Measurements from ENCODE around the gene LMOD1.
"Not testable (repeated sequence)": the region's sequence is repeated elsewhere in the genome, so short reads cannot be mapped to it uniquely, and the experiment has no call there.

The LMOD1 gene

DNA sequence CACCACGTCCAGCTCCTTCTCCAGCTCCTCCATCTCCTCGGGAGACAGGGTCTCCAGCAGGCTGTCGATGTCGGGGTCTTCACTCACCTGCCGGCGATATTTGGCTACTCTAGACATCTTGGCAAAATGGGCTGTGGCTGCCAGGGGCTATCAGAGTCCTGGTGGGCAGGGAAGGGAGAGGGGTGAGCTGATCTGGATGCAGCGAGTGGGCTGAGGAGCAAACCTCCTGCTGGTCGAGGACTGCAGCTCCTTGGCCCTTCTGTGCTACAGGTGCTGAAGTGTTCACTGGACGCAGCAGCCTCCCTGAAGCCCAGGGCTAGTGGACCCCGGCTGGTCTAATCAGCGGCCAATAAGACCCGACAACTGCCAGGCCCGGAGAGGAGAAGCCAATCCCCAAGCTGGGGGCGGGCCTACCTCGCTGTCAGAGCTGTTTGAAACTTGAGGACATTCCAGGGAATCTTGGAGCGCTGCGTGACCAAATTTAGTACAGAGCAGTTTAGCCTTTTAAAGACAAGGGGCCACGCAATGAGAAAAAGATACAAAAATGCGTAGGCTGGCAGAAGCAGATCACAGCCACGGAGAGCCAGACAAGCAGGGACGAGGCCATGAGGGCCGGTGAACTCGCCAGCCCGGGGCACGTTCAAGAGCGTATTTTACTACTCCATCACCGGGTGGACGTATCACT is at the start of gene LMOD1:
Gene LMOD1, minus strand, starts transcription at position 325 of the 685 bp plus-strand sequence. Its CDS starts 208 bp downstream, at position 117.
- DNase-seq = peak in 54 of 58 donors; percentile 10 to 78 (median 37)

DNA sequence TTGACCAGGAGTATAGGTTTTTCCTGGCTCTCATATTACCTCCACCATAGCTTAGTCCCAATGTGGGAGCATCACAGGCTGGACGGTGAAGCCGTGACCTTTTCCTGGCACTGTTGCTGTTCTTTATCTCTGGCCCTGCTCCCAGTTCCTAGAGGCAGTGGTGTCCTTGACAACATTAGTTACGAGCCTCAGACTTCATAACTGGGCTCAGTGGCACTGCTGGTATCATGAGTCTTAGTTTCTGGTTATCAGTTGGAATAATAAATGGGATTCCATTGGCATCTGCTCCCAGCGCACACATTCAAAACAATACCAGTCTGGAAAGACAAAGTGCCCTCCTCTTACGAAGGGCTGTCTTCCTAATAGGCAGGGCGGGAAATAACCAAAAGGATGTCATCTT is 44.1 kb upstream of the LMOD1 start:
- no peak for DNase-seq

DNA sequence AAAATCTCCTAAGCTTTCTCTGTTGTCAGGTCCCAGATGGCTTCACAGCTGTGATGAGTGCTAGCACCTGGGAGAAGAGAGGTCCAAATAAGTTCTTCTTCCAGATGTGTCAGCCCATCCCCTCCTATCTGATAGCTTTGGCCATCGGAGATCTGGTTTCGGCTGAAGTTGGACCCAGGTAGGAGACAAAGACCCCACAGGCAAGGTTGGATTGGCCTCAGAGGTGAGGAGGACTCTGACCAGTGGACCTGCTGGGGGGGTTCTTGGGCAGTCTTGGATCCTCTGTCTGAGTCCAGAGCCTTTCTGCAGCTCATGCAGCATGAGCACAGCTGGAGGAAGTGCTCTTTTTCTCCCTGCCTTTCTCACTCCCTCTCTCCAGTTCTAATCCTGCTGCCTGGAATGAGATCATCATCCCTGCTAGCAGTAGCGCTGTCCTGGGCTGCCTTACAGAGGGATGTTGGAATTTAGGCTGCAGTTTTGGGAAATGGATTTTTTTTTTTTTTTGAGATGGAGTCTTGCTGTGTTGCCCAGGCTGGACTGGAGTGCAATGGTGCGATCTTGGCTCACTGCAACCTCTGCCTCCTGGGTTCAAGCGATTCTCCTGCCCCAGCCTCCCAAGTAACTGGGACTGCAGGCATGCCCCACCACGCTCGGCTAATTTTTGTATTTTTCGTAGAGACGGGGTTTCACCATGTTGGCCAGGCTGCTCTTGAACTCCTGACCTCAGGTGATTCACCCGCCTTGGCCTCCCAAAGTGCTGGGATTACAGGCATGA is 43.2 kb upstream of the LMOD1 start:
- DNase-seq = no peak

DNA sequence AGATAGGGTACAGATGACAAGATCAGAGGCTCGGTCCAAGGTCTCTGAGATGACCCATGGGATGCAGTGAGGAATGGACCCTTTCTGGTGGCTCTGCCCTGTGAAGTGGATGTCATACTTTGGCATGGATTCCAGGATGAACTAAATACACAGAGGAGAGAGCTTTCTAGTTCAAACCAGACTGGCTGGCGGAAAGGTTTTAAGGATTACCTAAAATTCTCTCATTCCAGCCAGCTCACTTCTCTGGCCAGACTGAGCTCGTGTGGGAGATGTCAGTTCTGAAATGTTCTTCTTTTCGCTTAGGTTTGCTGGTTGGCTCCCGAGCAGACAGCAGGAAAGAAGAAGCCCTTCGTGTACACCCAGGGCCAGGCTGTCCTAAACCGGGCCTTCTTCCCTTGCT is 42.3 kb upstream of the LMOD1 start:
- DNase-seq = no peak

DNA sequence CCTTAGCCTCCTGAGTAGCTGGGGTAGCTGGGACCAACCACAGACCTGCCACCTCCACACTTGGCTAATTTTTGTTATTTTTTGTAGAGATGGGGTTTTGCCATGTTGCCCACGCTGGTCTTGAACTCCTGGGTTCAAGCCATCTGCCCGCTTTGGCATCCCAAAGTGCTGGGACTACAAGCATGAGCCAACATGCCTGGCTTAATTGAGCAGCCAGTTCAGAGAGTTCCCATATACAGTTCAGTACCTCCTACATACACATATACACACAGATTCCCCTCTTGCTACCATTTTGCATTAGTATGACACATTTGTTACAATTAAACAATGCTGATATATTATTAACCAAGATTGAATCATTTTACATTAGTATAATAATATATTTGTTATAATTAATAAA is 39.0 kb upstream of the LMOD1 start:
- DNase-seq = no peak

DNA sequence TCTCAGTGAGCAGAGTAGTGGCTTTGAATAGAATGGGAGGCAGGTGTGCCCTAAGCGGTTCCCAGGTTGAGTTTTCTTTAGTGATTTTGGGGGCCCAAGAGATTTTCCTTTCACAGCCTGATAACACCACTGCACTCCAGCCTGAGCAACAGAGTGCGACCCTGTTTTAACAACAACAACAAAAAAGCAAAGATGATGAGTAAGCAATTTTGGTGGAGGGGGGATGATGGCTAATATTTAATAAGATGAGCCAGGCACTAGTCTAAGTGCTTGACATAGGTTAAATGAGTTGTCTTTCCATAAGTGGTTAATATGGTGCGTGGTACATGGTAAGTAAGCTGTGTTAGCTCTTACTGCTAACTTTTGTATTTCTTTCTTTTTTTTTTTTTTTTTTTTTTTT is 38.1 kb upstream of the LMOD1 start:
- no peak for DNase-seq

DNA sequence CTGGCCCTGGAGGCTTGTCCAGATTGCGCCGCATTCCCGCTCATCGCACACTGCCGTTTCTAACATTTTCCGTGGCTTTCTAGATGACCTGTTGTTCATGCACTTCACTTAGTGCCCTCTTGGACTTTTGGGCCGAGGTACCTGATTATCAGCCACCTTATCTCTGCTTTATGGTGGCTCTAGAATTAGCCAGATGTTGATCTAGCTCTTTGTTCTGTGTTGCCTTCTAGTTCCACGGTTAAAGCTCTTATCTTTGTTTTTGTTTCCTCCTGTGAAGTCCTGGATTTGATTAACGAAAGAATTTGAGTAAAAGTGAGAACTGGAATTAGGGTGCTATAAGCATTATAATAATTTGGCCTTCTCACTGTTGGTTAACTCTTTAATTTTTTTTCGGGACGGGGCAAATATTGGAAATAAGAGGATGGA is 37.0 kb upstream of the LMOD1 start:
- DNase-seq = no peak

DNA sequence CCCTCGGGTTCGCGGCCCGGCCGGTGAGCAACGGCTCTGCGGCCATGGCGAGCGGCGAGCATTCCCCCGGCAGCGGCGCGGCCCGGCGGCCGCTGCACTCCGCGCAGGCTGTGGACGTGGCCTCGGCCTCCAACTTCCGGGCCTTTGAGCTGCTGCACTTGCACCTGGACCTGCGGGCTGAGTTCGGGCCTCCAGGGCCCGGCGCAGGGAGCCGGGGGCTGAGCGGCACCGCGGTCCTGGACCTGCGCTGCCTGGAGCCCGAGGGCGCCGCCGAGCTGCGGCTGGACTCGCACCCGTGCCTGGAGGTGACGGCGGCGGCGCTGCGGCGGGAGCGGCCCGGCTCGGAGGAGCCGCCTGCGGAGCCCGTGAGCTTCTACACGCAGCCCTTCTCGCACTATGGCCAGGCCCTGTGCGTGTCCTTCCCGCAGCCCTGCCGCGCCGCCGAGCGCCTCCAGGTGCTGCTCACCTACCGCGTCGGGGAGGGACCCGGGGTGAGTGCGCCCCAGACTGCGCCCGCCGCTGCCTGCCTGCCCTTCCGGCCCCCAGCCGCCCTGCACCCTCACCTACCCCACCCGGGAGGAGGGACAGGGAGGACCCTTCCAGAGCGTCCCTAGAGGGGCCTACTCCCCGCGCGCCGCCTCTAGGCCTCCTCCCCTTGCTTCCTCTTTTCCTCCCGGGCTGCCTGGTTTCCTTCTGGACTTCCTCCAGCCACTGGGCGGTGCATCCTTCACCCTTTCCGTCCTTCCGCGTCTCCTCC is 36.5 kb upstream of the LMOD1 start, which contains the start of gene RNPEP:
Gene RNPEP, plus strand, starts transcription at position 26 of the 757 bp plus-strand sequence. Its CDS starts 19 bp downstream, at position 45.
- peak in 48 of 58 donors; percentile 9 to 75 (median 51) for DNase-seq

DNA sequence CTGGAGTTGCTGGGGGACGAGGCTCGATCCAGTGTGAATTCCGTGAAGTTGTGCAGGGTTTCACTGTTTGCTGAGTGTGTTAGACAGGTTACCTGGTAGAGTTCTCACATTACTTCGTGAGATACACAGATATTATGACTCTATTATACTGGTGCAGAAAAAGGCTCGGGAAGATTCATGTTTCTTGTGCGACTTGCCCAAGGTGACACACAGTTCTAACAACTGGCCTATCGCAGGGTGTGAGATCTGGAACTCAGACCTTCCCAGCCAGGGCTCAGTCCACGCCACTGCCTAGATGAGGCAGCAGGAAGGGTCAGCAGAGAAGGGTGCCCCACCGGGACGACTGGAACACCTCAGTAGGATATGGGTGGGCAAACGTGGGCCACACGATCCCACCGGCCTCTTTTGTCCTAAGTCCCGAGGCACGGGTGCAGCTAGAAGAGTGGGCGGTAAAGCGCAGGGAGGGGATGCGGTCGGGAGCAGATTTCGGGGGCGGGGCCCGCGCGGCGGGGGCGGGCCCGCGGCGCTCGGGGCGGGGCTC is 35.8 kb upstream of the LMOD1 start:
- peak in 33 of 58 donors; percentile 17 to 75 (median 52) for DNase-seq

DNA sequence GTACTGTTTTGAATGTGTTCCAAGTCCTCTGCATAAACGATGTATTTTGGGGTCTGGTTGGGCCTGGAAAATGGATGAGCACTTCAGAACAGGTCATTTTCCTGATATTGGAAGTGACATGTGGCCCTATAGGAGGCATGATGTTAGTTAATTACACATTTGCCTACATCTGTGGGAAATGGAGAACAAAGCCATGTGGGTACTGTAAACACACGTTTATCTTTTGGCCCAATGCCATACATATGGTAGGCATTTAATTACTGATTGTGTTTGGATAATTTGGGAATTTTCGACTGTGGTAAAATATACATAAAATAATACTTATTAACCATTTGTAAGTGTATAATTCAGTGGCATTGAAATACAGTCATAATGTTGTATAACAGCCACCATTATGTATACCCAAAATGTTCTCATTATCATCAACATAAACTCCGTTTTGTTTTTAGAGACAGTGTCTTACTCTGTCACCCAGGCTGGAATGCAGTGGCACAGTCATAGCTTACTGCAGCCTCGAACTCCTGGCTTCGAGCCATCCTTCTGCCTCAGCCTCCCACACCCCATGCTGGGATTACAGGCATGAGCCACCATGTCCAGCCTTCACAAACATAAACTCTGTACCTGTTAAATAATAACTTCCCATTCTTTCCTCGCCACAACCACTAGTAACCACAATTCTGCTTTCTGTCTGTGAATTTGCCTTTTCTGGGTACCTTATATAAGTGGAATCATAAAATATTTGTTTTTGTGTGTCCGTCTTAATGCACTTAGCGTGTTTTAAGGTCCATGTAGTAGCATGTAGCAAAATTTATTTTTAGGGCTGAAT is 24.2 kb upstream of the LMOD1 start:
- DNase-seq = peak in 8 of 58 donors; percentile 2 to 34 (median 6)

DNA sequence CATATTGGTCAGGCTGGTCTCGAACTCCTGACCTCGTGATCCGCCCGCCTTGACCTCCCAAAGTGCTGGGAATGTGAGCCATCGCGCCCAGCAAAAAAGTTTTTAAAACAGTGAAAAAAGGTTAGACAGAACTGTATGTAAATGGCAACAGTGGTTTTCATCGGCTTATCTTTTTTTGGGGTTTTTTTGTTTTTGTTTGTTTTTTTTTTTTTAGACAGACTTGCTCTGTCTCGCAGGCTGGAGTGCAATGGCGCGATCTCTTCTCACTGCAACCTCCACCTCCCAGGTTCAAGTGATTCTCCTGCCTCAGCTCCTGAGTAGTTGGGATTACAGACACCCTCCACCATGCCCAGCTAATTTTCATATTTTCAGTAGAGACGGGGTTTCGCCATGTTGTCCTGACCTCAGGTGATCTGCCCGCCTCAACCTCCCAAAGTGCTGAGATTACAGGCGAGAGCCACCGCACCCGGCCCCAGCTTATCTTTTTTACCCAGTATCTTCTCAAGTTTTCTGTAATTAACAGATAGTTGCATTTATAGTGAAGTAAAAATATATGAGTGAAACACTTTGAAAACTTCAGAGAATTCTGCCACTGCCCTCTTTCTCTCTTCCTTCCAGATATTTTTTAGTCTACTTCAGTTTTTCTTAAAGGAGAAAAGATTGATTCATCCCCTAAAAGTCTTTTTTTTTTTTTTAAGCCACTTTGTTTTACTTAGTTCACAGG is 22.0 kb upstream of the LMOD1 start:
- DNase-seq = no peak

DNA sequence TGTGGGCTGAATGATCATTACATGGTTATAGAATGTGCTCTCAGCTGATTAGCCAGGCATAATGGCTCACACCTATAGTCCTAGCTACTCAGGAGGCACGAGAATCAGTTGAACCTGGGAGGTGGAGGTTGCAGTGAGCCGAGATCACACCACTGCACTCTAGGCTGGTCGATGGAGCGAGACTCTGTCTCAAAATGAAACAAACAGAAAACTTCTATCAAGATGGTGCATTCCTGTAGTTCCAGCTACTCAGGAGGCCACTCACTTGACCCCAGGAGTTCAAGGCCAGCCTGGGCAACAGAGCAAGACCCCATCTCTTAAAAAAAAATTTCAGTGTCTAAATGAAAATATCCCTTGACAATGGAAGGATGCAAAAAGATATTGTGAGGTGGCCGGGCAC is 19.8 kb upstream of the LMOD1 start:
- no peak for DNase-seq

DNA sequence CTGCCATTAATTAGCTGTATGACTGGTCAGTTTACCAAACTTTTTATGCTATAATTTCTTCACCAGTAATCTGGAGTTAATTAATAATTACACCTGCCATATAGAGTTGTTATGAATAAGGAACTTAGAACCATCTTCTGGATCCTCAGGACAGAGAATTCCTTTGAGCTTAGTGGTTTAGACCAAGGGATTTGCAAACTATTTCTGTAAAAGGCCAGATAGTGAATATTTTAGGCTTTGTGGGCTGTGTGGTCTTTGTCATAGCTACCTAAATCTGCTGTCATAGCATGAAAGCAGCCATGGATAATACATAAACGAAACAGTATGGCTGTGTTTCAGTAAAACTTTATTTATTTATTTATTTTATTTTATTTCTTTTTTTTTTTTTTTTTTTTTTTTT is 17.9 kb upstream of the LMOD1 start:
- no peak for DNase-seq

DNA sequence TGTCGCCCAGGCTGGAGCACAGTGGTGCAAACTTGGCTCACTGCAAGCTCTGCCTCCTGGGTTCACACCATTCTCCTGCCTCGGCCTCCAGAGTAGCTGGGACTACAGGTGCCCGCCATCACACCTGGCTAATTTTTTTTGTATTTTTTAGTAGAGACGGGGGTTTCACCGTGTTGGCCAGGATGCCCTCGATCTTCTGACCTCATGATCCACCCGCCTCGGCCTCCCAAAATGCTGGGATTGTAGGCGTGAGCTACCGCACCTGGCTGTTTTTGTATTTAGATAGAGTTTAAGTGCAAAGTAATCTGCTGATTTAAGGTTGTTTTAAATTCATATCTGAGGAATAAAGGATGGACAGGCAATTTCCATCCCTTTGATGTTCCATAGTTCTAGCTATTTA is 16.0 kb upstream of the LMOD1 start:
- DNase-seq = not testable (repeated sequence)

DNA sequence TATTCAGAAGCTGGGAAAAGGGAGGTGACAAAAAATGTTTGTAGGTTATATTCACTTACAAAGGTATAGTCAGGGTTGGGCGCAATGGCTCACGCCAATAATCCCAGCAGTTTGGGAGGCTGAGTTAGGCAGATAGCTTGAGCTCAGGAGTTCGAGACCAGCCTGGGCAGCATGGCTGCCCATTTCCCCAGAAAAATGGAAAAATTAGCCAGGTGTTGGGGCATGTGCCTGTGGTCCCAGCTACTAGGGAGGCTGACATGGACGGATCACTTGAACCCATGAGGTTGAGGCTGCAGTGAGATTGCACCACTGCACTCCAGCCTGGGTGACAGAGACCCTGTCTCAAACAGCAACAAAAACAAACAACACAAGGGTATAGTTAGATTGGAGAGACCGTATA is 12.0 kb upstream of the LMOD1 start:
- no peak for DNase-seq

DNA sequence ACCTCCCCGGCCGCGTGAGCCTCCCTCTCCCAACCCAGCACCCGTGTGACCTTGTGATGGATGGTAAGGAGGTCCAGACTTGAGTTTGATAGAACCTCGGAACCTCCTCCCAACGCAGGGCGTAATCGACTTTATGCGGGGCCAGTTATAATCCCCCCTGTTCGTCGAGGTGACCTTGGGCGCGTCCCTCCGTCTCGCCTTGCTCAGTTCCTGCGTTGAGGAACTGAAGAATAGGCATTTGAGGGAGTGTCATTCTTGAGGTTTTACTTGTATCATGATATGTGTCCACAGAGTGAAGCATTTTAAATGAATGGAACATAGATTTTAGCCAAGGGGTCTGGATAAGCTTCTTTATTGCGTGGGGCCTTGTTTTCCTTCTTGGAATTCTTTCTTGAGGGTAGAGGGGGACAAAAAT is 9.4 kb upstream of the LMOD1 start:
- DNase-seq = no peak

DNA sequence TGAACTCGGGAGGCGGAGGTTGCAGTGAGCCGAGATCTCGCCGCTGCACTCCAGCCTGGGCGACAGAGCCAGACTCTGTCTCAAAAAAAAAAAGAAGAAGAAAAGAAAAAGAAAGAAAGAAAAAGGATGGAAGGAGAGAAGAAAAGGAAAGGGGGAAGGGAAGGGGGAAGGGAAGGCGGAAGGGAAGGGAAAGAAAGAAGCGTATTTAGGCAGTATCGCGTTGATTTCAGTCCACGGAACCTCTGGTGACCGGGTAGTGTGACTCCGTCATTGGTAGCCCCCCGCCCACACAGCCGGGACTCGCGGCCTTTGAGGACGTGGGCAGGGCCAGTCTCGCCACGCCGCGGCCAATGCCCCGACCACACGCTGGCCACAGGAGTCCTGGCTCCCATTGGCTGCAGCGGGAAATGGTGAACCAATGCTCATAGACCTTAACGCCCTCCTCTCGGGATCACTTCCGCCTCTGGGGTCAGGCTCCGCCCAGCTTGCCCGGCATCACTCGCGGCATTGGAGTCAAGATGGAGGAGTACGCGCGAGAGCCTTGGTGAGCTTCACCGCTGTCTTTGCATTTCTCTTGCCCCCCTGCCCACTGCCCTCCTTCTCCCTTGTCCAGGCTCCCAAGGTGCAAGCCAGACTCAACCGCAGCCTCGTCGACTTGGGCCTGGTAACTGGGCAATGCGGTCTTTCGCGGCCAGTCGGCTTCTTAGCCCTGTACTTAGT is 8.8 kb upstream of the LMOD1 start, which contains the start of gene TIMM17A:
Gene TIMM17A, plus strand, starts transcription at position 495 of the 720 bp plus-strand sequence. Its CDS starts 24 bp downstream, at position 519.
- DNase-seq = peak; percentile 67 to 98 (median 96)

DNA sequence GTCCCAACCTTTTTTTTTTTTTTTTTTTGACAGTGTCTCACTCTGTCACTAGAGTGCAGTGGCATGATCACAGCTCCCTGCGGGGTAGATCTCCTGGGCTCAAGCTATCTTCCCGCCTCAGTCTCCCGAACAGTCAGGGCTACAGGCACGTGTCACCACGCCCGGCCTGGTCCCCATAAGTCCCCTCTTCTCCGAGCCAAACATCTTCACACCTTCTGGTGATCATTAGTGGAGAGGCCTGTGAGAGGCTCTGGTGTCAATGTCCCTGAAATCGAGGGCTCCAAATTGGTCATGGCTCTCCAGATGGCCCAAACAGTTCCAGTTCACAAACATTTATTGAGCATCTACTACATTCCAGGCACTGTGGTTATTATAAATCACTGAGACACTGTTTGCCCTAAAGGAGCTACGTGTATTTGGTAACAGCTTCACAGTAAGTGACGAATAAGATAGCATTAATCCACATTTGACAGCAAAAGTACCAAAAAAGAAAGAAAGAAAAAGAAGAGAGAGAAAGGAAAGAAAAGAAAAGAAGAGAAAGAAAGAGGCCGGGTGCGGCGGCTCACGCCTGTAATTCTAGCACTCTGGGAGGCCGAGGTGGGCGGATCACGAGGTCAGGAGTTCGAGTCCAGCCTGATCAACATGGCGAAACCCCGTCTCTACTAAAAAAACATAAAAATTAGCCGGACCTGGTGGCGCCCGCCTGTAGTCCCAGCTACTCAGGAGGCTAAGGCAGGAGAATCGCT is 8.1 kb upstream of the LMOD1 start:
- DNase-seq = peak in 1 of 58 donors; percentile 13
